Occipital lobe (tissue), 2 donors: Measurements from ENCODE around the gene TMEM94. TPM values are rescaled to one million over a fixed set of nuclear protein-coding genes. Genes with fewer than 3 reads are reported as not detected.
"Not testable (repeated sequence)": the region's sequence is repeated elsewhere in the genome, so short reads cannot be mapped to it uniquely, and the experiment has no call there.

ENCODE experiments used
- DNase-seq: peaks from one replicate; lab custom pipeline; 2025; lab: John Stamatoyannopoulos, UW
- total RNA-seq: library from RNA; depleted of rRNA; stranded (reverse); fragments of >200 nt; gene quantifications from one replicate; pipeline ENCODE4 v1.2.3, GENCODE V29; 2014

The TMEM94 gene
- total RNA-seq, 1 donor from 2014 or later, result 25.4 TPM

DNA sequence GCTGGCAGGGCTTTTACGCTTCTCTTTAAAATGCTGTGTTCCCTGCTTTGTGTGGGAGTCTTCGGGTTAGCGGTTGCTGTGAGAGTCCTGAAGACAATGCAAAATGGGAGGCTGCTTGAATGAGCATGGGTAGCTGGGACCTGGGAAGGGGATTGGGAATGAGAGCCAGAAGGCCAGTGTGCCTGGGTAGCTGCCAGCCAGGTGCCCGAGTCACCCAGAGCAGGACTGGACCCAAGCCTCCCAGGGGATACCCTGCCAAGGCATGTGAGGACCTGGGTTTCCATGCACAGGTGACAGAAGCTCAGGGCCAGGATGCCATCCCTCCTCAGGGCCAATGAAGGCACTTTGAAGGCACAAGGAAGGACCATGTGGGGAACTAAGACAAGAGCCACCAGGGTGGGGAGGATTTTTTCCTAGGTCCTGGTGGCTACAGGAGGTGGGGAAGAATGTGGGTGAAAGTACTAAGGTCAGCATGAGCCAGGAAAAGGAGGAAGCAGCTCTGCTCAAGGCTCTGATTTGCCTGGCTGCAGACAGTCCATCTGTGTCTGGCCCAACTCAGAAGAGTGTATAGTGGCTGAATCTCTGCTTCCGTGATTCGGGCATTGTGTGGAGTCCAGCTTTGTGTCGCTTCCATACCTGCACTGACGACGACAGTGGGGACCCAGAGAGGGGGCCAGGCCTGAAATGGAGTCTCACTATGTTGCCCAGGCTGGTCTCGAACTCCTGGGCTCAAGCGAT, 20.5 kb downstream of the TMEM94 start:
- no peak for DNase-seq

DNA sequence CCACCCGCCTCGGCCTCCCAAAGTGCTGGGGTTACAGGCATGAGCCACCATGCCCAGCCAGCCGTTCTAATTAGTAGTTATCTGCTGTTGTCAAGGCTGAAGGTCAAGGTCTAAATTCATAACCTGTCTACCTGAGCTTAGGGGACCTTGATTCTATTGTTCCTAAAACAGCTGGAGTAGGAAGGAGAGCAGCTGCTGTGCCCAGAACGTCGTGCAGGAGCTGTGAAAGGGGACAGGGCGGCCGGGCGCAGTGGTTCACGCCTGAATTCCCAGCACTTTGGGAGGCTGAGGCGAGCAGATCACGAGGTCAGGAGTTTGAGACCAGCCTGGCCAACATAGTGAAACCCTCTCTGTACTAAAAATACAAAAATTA, 21.0 kb downstream of the TMEM94 start:
- not testable (repeated sequence) for DNase-seq

DNA sequence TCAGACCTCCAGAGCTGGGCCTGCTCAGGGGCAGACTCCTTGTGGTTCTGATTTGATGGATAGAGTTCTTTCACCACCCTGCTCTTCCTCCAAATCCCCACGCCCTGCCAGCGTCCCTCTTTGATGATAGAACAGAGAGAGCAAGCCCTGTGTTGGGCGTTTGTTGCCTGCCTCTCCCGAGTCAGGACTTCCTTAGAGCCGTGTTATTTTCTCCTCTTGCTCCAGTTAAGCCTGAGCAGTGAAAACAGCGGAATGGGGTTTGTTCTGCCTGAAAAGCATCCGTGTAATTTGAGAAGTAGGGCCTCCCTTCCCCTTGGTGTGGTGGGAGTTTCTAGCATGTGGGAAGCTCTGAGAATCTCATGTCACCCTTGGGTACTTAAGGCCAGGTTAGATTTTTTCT, 22.1 kb downstream of the TMEM94 start:
- no peak for DNase-seq

DNA sequence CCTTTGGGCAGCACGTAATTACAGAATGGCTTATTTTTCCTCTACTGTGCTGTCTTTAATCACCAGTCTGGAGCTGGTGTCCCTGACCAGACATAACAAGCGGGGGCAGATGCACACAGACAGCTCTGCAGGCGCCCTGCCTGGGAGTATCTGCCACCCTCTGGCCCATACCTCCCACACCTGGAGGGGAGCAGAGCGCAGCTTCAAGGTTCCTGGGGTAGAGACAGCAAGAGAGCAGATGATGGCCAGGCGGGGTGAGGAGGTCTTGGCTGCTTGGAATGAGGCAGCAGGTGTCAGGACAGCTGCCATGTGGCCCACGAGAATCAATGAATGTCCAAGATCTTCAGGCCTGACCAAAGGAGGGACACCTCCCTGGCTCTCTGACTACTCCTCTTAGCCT, 23.8 kb downstream of the TMEM94 start:
- no peak for DNase-seq

DNA sequence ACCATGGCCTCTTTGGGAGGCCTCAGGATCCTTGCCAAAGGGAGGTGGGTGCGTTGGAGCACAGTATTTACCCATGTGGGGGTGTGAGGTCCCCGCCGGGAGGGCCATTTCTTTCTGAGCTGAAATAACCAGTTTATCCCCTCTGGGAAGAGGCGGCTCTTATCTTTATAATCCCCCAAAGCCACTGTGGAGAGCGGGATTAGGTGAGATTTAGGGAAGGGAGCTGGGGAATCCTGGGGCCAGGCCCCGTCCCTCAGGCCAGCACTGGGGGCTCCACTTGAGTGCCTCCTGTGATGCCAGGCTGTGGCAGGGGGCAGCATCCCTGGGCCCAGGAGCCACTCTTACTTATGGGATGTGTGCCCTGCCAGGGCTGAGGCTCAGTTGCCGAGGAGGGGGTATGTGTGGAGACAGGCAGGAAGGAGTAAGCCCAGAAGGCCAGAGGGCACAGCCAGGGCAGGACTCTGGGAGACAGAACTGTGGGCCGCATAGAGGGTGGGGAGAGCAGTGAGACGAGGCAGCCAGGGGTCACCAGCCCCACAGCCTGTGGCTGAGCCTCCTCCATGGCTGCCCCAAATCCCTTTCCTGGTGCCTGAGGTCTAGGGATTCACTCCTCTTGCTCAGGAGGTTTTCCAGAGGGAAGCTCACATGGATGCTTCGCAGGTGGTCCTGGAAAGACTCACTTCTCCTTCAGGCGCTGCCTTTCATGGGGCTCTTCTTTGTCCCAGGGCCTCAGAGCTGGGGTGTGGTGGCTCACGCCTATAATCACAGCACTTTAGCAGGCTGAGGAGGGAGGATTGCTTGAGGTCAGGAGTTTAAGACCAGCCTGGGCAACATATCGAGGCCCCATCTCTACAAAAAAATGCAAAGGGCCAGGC, 25.0 kb downstream of the TMEM94 start:
- no peak for DNase-seq

DNA sequence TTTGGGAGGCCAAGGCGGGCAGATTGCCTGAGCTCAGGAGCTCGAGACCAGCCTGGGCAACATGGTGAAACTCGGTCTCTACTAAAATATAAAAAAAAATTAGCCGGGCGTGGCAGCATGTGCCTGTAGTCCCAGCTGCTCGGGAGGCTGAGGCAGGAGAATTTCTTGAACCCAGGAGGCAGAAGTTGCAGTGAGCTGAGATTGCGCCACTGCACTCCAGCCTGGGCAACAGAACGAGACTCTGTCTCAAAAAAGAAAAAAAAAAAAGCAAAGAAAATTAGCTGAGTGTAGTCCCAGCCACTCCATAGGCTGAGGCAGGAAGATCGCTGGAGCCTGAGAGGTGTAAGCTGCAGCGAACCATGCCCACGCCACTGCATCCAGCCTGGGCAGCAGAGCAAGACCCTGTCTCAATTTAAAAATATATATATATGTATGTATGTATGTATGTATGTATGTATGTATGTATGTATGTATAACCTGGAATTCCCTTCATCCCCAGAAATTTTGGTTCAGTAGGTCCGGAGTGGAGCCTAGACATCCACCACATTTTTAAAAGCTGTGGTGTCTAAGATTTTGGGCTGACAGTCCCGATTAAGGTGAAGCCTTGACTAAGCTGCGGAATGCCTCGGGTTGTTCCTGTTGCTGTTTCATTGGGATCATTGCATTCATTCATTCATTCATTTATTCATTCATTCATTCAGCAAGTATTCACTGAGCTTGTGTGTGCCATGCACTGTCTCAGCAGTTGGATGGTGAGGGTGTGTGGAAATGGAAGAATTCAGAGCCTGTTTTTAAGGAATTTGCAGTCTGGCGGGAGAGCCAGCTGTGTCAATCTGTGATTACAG, 25.9 kb downstream of the TMEM94 start:
- DNase-seq, result no peak

DNA sequence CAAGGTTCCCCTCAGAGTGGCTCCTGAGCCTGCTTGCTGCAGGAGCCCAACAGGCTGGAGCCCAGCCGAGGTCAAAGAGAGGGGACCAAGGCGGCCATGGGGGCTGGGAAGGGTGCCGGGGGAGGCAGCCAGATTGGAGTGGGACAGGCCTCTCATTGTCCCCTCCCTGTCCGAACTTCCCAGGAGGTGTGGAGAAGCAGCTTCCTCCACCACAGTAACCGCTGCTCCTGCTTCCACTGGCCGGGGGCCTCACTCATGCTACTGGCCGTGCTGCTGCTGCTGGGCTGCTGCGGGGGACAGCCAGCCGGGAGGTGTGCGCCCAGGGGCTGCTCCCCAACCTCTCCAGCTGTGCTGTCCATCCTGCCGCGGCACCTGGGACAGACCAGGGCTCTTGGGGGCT, 29.3 kb downstream of the TMEM94 start:
- no peak for DNase-seq

DNA sequence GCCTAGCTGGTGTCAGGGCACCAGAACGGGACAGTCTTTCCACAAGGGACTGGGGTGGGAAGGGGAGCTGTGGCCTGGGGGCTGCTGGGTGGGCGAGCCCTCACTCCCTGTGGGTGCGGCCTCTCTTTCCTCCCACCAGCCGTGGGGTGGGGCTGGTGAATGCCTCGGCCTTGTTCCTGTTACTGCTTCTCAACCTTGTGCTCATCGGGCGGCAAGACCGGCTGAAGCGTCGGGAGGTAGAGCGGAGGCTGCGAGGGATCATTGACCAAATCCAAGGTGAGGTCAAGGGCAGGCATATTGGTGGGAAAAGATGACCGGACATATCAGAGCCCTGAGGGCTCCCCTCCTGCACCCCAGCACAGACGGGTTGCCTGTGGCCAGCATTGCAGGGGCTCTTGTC, 29.7 kb downstream of the TMEM94 start:
- DNase-seq, result no peak

DNA sequence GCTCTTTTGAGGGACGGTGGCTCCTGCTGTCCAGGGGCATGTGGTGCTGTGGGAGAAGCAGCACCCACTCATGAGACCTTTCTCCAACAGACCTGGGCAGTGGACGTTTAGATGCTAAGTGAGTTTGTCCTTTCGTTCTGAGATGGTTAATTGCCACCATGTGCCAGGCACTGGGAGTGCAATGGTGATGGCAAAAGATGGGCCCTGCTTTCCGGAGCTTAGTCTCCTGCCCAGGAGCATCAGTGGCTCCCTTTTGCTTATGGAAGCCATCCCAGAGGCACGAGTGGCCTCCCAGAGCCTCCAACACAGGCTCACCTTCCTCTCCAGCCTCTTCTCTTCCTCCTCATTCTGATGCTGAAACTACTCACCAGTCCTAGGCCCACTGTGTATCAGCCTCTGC, 30.5 kb downstream of the TMEM94 start:
- DNase-seq, result no peak

DNA sequence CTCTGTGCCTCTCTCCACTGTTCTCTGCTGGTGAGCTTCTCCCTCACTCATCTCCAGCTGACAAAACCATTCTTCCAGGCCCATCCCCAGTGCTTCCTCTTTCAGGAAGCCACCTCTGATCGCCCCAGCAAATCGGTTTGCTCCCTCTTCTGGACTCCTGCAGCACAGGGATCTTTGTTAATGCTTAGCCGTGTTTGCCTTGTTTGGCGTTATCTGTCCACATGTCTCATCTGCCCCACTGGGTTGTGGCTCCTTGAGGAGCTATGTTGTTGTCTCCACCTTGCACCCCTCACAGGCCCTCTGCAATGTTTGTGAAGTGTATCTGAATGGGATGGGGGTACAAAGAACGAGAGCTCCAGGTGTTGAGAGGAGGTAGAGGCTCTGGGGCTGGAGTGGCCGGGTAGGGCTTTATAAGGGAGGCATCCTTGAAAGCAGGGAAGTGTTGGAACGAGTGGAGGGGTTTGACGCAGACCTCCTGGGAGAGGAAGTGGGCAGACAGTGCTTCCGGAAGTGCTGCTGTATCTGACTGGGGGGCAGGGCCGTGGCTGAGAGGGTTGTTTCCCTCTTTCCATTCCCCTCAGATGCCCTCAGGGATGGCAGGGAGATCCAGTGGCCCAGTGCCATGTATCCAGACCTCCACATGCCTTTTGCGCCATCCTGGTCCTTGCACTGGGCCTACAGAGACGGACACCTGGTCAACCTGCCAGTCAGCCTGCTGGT, 31.1 kb downstream of the TMEM94 start:
- DNase-seq, result no peak

DNA sequence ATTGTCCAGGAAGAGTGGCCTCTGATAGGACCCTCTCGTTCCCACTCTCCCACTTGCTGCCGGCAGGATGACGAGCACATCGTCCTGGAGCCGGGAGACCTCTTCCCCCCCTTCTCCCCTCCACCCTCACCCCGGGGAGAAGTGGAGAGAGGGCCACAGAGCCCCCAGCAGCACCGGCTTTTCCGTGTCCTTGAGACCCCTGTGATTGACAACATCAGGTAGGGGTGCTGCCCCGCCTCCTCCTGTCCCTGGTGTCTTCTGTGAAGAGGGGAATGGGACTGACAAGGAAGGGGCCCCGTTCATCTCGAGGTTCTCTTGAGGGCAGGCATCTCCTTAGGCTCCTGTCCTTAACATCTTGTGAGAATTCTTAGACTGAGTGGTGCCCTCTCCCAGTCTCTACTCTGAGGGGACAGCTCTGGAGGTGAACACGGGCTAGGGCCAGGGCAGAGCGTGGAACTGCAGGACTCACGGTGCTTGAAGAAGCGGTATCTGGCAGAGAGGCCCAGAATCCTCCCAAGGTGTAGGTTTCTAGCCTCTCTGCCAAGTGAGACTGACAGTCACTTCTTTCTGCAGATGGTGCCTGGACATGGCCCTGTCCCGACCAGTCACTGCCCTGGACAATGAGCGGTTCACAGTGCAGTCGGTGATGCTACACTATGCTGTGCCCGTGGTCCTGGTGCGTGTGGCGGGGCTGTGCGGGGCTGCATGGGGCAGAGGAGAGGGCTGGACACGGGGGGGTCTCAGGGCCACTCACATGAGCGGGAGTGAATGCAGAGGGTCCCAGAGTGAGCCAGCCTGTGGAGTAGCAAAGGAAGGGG, 32.5 kb downstream of the TMEM94 start:
- DNase-seq, result no peak

DNA sequence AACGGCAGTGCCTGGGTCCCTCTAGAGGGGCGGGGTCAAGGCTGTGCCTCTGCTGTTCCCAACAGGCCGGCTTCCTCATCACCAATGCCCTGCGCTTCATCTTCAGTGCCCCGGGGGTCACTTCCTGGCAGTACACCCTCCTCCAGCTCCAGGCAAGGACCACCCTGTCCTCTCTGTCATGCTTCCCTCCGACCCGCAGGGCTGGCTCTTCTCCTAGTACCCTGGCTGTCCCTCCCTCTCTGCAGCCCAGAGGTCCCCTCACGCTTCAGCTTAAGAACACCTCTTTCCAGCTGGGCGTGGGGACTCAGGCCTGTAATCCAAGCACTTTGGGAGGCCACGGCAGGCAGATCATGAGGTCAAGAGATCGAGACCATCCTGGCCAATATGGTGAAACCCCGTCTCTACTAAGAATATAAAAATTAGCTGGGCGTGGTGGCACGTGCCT, 33.1 kb downstream of the TMEM94 start:
- DNase-seq, result no peak

DNA sequence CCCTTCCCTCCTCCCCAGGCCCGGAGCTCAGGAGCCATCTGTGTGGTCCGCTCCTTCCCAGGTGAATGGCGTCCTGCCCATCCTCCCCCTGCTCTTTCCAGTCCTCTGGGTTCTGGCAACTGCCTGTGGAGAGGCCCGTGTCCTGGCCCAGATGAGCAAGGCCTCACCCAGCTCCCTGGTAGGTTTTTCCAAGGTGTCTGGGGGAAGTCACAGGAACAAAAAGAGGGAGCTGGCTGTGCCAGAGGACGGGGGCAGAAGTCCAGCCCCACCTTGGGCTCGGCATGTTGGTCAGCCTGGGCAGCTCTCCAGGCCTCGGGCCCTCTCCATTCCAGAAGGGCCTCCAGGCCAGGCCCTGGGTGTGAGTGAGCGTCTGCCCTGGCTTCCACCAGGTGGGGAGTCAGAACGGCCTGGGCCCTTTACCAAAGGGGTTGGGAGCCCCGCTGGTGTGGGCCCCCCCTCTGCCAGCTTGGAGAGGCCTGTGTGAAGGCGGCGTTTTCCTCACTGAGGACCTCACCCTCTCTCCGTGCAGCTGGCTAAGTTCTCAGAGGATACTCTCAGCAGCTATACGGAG, 33.8 kb downstream of the TMEM94 start:
- DNase-seq, result no peak

DNA sequence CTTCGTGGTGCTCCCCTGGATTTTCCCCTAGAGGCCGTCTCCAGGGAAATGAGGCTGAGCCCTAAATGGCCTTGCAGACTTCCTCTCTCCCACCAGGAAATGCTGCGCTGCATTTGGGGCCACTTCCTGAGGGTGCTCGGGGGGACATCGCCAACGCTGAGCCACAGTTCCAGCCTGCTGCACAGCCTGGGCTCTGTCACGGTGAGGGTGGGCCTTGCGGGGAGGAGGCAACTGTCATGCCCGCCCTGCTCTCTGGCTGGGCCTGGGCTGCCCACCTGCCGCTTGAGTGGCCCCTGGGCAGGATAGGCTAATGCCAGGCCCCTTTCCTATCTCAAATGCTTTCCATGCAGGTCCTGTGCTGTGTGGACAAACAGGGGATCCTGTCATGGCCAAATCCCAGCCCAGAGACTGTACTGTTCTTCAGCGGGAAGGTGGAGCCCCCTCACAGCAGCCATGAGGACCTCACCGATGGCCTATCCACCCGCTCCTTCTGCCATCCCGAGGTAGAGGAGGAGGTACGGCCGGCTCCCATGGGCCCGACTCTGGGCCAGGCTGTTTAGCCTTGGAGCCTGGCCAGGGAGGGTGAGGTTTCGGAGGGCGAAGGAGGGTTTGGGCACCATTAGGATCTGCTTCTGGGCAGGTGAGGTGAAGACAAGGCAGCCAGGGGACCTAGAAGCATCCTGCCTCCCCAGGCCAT, 34.7 kb downstream of the TMEM94 start:
- DNase-seq, result no peak

DNA sequence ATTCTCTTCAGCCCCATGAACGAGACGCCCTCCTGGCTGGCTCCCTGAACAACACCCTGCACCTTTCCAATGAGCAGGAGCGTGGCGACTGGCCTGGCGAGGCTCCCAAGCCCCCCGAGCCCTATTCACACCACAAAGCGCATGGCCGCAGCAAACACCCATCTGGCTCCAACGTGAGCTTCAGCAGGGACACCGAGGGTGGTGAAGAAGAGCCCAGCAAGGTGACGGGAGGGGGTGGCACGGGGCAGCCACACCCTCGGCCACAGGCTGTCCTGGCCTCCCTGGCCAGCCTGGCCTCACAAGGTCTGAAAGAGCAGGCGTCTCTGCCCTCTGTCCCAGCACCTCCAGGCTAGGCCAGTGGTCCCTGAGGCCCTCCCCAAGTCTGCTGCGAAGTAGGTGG, 35.2 kb downstream of the TMEM94 start:
- DNase-seq, result no peak

DNA sequence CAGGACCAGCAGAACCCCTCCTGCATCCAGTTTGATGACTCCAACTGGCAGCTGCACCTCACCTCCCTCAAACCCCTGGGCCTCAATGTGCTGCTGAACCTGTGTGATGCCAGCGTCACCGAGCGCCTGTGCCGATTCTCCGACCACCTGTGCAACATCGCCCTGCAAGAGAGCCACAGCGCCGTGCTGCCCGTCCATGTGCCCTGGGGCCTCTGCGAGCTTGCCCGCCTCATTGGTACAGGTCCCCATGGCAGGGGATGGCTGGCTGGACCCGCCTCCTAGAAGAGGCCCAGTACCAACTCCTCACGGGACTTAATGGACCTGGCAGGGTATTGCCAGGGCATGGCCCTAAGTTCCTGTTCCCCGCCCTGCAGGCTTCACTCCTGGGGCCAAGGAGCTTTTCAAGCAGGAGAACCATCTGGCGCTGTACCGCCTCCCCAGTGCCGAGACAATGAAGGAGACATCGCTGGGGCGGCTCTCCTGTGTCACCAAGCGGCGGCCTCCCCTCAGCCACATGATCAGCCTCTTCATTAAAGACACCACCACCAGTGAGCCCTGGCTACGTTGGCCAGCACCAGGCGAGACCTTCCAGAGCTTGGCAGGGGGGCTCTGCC, 36.2 kb downstream of the TMEM94 start:
- DNase-seq, result no peak

DNA sequence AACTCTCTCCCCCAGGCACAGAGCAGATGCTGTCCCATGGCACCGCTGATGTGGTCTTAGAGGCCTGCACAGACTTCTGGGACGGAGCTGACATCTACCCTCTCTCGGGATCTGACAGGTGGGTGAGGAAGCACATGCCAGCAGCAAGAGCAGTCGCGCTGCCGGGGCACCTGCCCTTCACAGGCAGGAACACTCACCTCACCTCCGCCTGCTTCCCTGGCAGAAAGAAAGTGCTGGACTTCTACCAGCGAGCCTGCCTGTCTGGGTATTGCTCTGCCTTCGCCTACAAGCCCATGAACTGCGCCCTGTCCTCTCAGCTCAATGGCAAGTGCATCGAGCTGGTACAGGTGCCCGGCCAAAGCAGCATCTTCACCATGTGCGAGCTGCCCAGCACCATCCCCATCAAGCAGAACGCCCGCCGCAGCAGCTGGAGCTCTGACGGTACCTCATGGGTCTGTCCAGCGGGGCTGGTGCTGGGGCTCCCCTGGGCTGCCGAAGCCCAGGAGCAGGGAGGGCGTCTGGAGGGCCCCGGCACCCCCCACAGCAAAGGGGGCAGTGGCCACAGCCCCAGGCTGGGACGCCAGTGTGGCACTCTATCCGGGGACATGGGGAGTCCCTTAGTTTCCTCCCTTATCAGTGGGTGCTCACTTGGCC, 37.2 kb downstream of the TMEM94 start:
- no peak for DNase-seq

DNA sequence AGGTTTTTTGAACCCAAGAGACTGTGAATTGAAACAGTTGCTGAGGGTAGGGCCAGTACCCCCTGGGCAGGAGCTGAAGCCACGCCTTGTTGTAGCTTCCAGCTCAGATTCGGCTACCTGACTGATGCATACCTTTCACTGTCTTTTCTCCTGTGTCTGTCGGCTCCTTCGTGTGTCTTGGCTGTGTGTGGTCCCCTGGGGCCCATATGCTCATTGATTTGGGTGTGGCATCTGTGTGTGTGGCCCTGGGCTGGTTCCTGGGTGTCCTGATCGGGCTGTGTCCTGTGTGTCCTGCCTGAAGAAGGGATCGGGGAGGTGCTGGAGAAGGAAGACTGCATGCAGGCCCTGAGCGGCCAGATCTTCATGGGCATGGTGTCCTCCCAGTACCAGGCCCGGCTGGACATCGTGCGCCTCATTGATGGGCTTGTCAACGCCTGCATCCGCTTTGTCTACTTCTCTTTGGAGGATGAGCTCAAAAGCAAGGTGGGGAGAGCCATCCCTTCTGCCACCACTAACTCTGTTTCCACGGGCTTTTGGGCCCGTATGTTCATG, 38.0 kb downstream of the TMEM94 start:
- no peak for DNase-seq
